ELR (cell line): Measurements from ENCODE around the gene PLA1A.

Experiments
- DNase-seq: peaks from one replicate; pipeline ENCODE4 v3.0.0-alpha.2; 2015; ENCODE audit warnings: low read depth

The PLA1A gene

GRCh38 chr3:119636891-119637611 is 39.4 kb downstream of the PLA1A start:
- no peak for DNase-seq

DNA sequence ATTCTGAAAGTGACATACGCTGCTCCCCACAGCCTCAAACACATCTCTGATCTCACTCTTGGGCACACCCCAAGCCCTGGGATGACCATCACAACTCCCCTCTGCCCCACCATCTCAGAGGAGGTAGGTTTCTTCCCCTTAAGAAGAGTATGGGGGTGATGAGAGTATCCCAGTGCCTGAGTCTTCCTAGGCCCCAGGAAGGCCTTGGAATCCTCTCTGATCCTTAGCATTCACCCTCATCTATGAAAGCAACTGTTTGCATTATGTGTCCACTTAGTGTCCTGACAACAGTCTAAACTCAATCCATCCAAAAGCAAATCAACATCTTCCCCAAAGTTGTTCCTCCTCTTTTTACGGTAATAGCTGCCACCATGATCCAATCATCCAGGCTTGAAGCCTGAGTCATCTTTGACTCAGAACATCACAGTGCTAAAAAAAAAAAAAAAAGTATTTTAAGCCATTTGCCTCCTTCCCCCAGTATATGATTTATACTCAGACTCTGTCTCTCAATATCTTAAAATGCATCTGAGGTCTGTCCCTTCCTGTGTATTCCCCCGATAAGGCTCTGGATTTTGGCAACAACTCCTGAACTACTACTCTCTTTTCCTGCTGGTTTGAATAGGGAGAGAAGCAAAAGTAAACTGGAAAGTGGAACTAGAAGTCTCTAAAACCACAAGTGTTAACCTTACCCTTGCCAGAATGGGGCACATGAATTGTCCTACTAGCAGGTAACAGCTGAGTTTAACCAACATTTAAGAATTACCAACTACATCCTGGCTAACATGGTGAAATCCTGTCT is 40.2 kb downstream of the PLA1A start:
- DNase-seq = peak; percentile 90

- peak; percentile 54 for DNase-seq
These were observed 42.0 kb downstream of the PLA1A start for GRCh38 chr3:119639494-119640350.

DNA sequence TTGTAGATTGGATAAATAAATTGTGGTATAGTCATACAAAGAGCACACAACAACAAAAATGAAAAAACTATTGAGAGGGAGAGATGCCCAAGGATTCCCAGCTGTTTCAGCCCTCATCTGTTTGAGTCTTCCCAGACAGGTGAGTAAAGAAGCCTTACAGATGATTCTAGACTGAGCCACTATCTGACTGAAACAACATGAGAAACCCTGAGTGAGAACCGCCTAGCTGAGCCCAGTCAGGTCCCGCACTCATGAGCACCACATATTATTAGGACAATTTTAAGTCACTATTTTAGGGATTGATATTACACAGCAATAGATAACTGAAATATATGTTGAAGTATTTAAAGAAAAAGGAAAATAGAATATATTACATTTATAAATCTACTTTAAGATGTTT is 43.7 kb downstream of the PLA1A start:
- no peak for DNase-seq

DNA sequence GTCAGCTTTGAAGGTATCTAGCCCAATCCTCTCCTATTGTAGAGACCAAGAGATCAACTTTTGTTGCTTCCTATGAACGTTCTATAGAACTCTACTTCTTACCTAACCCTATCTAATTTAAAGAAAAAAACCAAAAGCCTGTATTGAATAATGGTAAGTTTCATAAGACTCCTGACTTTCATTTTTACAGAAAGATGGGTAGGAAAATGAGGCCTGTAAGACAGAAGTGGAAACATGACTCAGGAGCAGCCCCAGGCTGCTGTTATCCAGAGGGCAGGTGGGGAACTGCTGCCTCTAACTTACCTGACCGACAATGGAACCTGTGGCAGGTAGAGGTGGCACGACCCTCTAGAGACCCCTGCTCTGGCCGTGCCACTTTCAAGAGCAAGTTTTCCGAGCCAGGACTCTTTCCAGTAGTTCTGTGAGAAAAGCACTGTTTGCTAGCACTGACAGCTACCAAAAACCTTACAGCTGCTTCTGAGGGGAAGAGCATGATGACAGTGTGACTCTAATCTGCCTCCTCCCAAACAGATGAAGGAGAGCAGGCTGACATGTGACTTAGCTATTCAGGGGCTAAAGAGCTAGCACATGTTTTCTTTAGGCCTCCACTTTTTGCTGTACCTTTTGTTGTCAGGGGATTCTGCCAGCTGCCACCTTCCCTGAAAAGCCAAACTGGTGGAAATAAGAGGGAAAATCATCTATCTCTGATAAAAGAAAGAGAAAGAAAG is 45.2 kb downstream of the PLA1A start:
- peak; percentile 58 for DNase-seq

GRCh38 chr3:119643528-119643927 is 45.8 kb downstream of the PLA1A start:
- DNase-seq = peak; percentile 94

GRCh38 chr3:119644481-119644880 is 46.8 kb downstream of the PLA1A start:
- DNase-seq = no peak

GRCh38 chr3:119645813-119646212 is 48.1 kb downstream of the PLA1A start:
- DNase-seq = no peak

- DNase-seq = no peak
These were observed 49.5 kb downstream of the PLA1A start for GRCh38 chr3:119647171-119647570.

- no peak for DNase-seq
These were observed 50.3 kb downstream of the PLA1A start for GRCh38 chr3:119647843-119648575.

GRCh38 chr3:119649761-119650160 is 52.1 kb downstream of the PLA1A start:
- DNase-seq = no peak

DNA sequence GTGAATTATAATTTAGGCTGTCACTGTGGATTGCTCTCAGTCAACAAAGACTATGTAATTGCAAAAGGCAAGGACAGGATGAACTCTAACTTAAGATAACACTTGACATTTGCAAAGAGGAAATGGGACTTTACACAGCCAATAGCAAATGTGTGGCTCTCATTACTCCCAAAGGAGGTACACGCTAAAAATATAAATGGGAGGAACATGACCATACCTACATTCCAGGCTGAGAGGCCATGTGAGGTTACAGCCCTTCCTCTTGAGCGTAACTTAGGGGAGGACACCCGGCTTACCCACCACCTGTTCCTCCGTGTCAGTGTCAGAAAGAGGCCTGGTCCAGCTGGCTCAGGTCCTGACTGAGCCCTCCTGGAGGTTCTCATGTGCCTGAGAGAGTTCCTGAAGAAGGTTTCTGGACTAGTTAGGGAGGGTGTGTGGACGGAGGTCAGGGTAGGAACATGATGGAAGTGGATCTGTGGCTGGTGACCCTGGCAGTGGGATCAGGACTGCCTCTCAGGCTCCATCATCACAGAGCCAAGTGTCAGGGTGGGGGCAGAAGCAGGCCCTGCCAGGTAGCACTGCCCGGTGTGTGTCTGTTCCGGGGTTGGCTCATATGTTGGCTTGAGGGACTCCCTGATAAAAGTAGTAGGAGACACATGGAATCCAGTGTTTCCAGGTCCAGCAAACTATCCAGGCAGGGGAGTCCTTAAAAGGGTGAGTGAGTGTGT is 54.8 kb downstream of the PLA1A start:
- DNase-seq = no peak

DNA sequence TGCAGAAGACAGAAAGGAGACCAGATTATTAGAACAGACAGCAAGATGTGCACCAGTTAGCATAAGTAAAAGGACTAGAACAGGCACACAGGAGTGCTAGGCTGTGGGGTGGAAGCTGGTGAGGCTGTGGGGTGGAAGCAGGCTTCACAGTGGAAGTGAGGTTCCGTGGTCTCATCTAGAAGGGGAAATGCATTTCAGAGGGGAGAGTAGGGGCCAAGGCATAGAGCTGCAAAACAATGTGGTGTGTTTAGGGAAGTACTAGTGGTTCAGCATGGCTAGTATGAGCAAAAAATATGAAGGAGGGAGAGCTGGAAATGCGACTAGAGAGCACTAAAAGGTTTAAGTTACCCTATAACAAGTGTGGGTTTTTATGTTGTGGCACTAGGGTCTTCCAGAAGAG is 56.2 kb downstream of the PLA1A start:
- DNase-seq = no peak

DNA sequence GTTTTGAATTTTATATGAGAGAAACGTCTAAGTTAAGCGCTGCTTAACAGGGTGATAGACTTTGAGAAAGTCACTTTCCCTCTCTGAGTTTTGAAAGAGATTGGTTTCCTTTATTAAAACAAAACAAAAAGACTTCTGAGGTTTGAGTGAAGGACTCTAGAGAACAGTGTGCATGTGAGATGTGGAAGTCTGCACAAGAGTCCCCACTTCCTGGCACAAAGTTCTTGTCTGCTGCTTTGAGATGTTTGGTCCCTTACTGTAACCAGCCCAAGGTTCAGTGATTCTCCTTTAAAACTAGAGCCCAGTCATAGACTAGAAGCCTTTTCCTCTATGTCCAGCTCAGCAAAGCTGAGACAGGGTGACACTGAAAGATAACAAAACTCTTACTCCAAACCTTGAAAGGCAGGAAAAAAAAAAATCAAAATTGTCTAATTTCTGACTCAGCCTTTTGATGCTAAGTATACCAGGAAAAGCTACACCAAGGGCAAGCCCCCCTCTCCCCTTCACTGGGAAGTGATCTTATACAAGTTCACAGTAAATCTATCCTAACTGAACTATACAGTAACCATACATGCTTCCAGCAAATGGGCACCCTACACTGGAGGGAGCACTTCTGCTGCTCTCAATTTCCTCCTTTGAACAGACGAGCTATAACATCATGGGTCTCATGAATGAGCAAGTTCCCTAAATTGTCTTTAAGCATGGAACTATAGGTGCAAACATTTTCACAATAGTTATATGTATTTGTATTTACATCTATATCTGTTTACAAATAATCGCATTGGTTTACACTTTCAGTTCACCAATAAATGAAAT is 60.4 kb downstream of the PLA1A start:
- no peak for DNase-seq

- no peak for DNase-seq
These were observed 61.3 kb downstream of the PLA1A start for GRCh38 chr3:119658994-119659393.

DNA sequence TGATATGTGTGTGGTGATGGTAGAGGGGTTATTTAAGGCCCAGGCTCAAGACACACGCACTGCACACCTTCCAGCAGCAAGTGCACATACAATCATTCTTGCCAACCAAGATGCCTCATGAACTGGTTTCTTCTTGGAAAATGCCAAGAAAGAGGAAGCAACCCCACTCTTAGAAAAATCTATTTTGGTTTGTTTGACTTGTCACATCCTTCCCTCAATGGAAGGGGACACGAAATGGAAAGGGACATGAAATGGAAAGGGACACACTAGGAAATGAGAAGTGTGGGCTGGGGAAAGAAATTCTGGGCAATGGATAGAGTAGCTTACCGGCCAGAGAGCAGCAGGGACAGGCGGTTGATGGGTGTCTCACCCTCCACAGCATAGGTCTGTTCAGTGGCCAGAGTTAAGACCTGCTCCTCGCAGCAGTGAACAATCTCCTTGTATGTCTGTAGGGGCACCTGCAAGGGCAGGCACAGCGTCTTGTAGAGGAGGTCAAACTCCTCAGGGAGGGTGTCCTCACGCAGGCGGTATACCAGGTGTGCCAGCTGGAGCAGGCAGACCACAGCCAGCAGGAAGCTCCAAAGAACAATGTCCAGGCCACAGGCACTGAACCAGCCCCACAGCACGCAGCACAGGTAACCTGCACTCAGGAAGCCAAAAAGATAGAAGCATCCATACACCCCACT is 62.1 kb downstream of the PLA1A start:
- no peak for DNase-seq

- DNase-seq = no peak
These were observed 63.1 kb downstream of the PLA1A start, which contains the start of gene POPDC2 for GRCh38 chr3:119660474-119661440. Gene POPDC2 (minus strand): TSS chr3:119660589. CDS start chr3:119660423, 166 bp downstream.
